HG02798 (cell line): Measurements from ENCODE around the gene TP53RK.
A peak's percentile ranks its signal among the peaks of the same experiment; 100 is the strongest.

Experiments used
- ATAC-seq: cut with Tn5 transposase; IDR thresholded peaks from one replicate; pipeline ENCODE4 v1.9.1; 2021; ENCODE audit warnings: mild to moderate bottlenecking; ENCODE audit not compliant: unreplicated experiment, poor library complexity

The TP53RK gene

GRCh38 chr20:46689082-46689753, at the start of gene TP53RK:
TSS of gene TP53RK (minus strand) at chr20:46689444. CDS start at chr20:46689414, 30 bp downstream.
- peak; percentile 95 for ATAC-seq

- ATAC-seq: no peak
Observed at GRCh38 chr20:46735436-46735835, 46.2 kb upstream of the TP53RK start.

- no peak for ATAC-seq
Observed at GRCh38 chr20:46731770-46732169, 42.5 kb upstream of the TP53RK start.

GRCh38 chr20:46725186-46726165, 36.2 kb upstream of the TP53RK start:
- ATAC-seq: no peak

- no peak for ATAC-seq
Observed at GRCh38 chr20:46724343-46724959, 35.2 kb upstream of the TP53RK start.

GRCh38 chr20:46723039-46723438, 33.8 kb upstream of the TP53RK start:
- ATAC-seq: no peak

GRCh38 chr20:46722450-46722849, 33.2 kb upstream of the TP53RK start:
- no peak for ATAC-seq

- no peak for ATAC-seq
Observed at GRCh38 chr20:46721476-46721875, 32.2 kb upstream of the TP53RK start.

GRCh38 chr20:46720776-46721425, 31.7 kb upstream of the TP53RK start:
- ATAC-seq: no peak

GRCh38 chr20:46720019-46720418, 30.8 kb upstream of the TP53RK start:
- ATAC-seq: no peak

- no peak for ATAC-seq
Observed at GRCh38 chr20:46717818-46718541, 28.7 kb upstream of the TP53RK start.

GRCh38 chr20:46715292-46715756, 26.1 kb upstream of the TP53RK start:
- ATAC-seq: no peak

- no peak for ATAC-seq
Observed at GRCh38 chr20:46713957-46714834, 25.0 kb upstream of the TP53RK start.

GRCh38 chr20:46712056-46712636, 22.9 kb upstream of the TP53RK start:
- no peak for ATAC-seq

- no peak for ATAC-seq
Observed at GRCh38 chr20:46710153-46710913, 21.1 kb upstream of the TP53RK start.

GRCh38 chr20:46709459-46710152, 20.4 kb upstream of the TP53RK start, which contains the start of gene SLC2A10:
TSS of gene SLC2A10 (plus strand) at chr20:46709649. CDS start at chr20:46709737, 88 bp downstream.
- no peak for ATAC-seq

- ATAC-seq: no peak
Observed at GRCh38 chr20:46709055-46709458, 19.8 kb upstream of the TP53RK start.
